ENCODE results near the gene PLPPR3.

The PLPPR3 gene

DNA sequence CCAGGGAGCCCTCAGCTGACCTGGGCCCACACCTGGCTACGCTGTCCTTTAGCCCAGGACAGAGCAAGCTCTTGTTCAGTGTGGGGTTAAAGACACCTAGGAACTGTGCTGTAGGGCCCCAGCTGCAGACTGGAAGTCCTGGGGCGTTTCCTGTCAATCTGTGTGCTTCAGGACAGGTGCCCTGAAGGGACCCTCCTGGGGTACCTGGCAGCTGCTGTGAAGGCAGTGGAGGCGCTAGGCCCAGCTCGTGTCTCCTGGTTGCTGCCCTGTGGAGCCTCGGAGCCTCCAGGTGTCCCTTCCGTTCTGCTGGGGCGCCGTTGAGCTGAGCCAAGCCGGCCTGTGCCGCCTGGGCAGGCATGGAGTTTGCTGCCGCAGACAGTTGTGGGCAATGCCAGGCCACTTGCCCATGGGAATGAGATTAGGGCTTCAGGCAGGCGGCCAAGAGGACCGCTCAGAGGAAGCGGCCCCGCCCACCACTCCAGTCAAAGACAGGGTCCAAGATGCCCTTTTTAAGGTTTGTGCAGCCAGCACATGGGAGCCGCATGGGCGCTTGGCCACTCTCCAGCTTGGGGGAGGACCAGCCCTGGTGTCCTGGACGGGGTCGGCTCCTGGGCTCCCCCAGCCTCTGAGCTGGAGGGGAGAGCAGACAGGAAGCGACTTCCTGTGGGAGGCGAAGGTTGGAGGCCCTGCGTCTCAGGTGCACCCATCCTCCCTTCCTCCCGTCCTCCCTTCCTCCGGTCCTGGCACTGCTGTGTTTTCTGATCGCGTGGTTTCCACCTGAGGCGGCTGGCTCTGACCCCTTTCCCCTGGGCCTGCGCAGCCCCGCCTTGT is 20.5 kb downstream of the PLPPR3 start:
- TF ChIP-seq, protein P1, sequence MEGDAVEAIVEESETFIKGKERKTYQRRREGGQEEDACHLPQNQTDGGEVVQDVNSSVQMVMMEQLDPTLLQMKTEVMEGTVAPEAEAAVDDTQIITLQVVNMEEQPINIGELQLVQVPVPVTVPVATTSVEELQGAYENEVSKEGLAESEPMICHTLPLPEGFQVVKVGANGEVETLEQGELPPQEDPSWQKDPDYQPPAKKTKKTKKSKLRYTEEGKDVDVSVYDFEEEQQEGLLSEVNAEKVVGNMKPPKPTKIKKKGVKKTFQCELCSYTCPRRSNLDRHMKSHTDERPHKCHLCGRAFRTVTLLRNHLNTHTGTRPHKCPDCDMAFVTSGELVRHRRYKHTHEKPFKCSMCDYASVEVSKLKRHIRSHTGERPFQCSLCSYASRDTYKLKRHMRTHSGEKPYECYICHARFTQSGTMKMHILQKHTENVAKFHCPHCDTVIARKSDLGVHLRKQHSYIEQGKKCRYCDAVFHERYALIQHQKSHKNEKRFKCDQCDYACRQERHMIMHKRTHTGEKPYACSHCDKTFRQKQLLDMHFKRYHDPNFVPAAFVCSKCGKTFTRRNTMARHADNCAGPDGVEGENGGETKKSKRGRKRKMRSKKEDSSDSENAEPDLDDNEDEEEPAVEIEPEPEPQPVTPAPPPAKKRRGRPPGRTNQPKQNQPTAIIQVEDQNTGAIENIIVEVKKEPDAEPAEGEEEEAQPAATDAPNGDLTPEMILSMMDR (IDR thresholded peaks at IDR 0.05; ENCODE audit: poor library complexity, severe bottlenecking), result no peak
- no peak for DNase-seq (ENCODE audit: low spot score)
- no peaks in the 10 kb centered on the region for H3K27me3 ChIP-seq (ENCODE audit: insufficient read depth, poor library complexity, severe bottlenecking)
- no peaks in the 10 kb centered on the region for H3K9me3 ChIP-seq (ENCODE audit: severe bottlenecking)
- H3K4me1 ChIP-seq (ENCODE audit: insufficient read depth, poor library complexity, severe bottlenecking), result peaks cover 9% of the 10 kb centered on the region
- peak overlapping the region; percentile 73 for H3K4me3 ChIP-seq (ENCODE audit: severe bottlenecking)
- H3K36me3 ChIP-seq (ENCODE audit: low read depth), result peaks cover 80% of the 10 kb centered on the region
- peak overlapping the region; percentile 89 for H3K27ac ChIP-seq (ENCODE audit: poor library complexity, severe bottlenecking)
- peak; percentile 4; the same call in 2 of the 3 replicates for ATAC-seq (ENCODE audit: low read depth)

DNA sequence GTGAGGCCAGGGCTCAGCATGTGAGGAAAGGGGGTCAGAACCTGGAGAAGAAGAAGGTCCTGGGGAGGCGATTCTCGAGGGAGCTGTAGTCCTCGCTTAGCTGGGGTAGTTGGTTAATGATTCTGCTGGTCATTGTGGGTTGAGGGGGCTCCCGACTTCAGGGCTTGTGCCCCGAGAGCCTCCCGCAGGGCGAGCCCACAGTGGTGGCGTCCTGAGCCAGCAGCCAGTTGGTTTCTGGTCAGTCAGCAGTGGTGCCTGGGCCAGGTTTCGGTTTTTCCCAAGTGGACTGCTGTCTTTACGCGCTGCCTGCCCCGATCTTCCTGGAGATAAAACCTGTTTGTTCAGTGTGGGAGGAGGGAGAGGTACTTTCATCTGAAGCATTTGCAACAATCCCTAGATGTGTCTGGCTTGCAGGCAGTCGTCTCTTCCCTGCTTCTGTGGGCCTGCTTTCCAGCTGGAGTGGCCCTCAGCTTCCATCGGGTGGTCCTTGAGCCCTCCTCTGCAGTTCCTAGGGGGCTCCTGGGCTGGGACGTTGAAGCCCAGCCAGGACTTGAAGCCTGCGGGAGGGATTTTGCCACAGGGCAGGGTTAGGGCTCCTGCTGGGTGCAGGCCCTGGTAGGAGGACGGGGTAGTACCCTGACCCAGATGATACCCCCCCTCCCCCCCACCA is 21.3 kb downstream of the PLPPR3 start:
- Histone ChIP-seq H3K27ac (ENCODE audit: poor library complexity, severe bottlenecking) (peak overlapping the region; percentile 89), H3K4me3 (ENCODE audit: severe bottlenecking) (peak overlapping the region; percentile 73), H3K27me3 (ENCODE audit: insufficient read depth, poor library complexity, severe bottlenecking) (no peaks in the 10 kb centered on the region), H3K36me3 (ENCODE audit: low read depth) (peaks cover 76% of the 10 kb centered on the region), H3K9me3 (ENCODE audit: severe bottlenecking) (no peaks in the 10 kb centered on the region), H3K4me1 (ENCODE audit: insufficient read depth, poor library complexity, severe bottlenecking) (peaks cover 9% of the 10 kb centered on the region)
- DNase-seq (ENCODE audit: low spot score) (no peak), ATAC-seq (ENCODE audit: low read depth) (no peak)
- TF ChIP-seq, protein P1 (IDR thresholded peaks at IDR 0.05; ENCODE audit: poor library complexity, severe bottlenecking), result no peak

DNA sequence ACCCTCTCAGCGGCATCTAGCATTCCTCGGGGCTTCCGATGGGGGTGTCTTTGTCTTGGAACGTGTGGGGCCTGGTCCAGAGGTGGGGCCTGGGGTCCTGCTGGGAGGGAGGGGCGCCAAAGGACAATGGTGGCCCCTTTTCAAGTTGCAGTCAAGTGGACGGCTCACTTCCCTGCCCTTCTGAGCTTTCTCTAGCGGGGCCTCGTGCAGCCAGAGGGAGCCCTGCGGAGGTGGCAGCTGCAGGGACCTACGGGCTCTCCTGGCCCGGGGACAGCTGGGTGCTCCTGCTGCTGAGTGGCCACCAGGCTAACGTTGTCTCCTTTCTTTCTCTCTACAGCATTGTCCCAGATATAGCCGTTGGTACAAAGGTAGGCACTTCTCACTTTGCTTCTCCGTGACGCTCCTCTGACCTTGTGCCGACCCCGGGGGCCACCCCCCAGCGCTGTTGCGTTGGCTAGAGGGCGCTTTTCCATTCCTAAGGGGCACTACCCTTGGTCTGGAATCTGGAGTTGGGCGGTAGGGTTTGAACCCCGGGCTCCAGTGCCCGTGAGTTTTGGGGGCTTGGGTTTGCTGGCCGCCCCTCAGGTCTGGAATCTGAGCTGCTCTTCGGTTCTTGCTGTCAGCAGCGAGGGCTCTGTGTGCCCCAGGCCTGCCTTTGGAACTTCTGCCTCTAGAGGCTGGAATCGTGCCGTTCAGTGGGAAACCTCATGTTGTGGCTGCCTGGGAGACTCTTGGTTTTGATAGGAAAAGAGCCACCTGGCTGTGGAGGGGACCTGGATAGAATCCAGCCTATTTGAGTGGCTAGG is 22.5 kb downstream of the PLPPR3 start:
- TF ChIP-seq, protein P1 (IDR thresholded peaks at IDR 0.05; ENCODE audit: poor library complexity, severe bottlenecking), result peak; percentile 39
- no peaks in the 10 kb centered on the region for H3K27me3 ChIP-seq (ENCODE audit: insufficient read depth, poor library complexity, severe bottlenecking)
- peaks cover 64% of the 10 kb centered on the region for H3K36me3 ChIP-seq (ENCODE audit: low read depth)
- no peaks in the 10 kb centered on the region for H3K9me3 ChIP-seq (ENCODE audit: severe bottlenecking)
- ATAC-seq (ENCODE audit: low read depth) (no peak), DNase-seq (ENCODE audit: low spot score) (no peak)
- peaks cover 9% of the 10 kb centered on the region for H3K4me1 ChIP-seq (ENCODE audit: insufficient read depth, poor library complexity, severe bottlenecking)
- H3K27ac ChIP-seq (ENCODE audit: poor library complexity, severe bottlenecking), result peak overlapping the region; percentile 89
- H3K4me3 ChIP-seq (ENCODE audit: severe bottlenecking), result peak overlapping the region; percentile 73

DNA sequence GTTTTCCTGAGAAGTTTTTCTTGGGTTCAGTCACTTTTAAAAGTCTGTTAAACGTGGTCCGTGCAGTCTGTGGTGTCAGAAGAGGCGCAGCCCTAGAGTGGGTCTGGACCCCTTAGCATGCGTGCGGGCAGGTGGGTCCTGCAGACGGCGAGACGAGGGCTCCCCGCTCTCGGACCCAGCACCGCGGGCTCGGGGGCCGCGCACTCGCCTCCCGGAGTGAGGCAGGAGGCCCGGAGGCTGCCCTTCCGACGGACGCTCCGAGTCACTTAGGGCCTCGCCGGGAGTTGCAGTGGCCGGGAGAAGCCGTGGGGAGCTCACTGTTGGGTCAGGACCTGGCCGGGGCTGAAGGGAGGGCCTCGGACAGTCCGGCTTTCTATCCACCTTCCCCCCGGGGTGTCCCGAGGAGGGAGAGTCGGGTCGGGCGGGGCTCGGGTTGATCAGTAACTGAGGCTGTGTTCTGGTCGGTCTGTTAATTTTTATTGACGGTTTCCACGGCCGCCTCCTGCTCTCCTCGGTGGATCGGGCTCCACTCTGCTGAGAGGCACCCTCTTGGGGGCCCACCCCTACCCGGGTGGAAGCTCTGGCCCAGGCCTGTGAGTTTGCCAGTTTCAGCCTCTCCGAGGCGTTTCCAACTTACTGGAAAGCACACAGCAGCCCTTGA is 23.2 kb downstream of the PLPPR3 start:
- DNase-seq (ENCODE audit: low spot score) (no peak), ATAC-seq (ENCODE audit: low read depth) (no peak)
- Histone ChIP-seq H3K9me3 (ENCODE audit: severe bottlenecking) (no peaks in the 10 kb centered on the region), H3K4me3 (ENCODE audit: severe bottlenecking) (peak overlapping the region; percentile 73), H3K27me3 (ENCODE audit: insufficient read depth, poor library complexity, severe bottlenecking) (no peaks in the 10 kb centered on the region), H3K36me3 (ENCODE audit: low read depth) (peaks cover 56% of the 10 kb centered on the region), H3K4me1 (ENCODE audit: insufficient read depth, poor library complexity, severe bottlenecking) (peaks cover 9% of the 10 kb centered on the region), H3K27ac (ENCODE audit: poor library complexity, severe bottlenecking) (peak overlapping the region; percentile 89)
- TF ChIP-seq, protein P1 (IDR thresholded peaks at IDR 0.05; ENCODE audit: poor library complexity, severe bottlenecking), result no peak
